ENCODE measurements around the gene SLC7A4.

Gene SLC7A4

GRCh38 chr22:21003782-21004181 is 28.6 kb downstream of the SLC7A4 start:
- Histone ChIP-seq H3K27ac (peak overlapping the region in 2 of 21 experiments; percentile 93 to 99), H3K4me3 (no peak overlapping the region)

- Histone ChIP-seq H3K27ac (peak within 1 kb of the TSS; percentile 93 to 100 (median 99)), H3K4me3 (peak within 1 kb of the TSS; percentile 52 to 82 (median 67))
Observed at GRCh38 chr22:21001601-21002325, 30.6 kb downstream of the SLC7A4 start, which contains the start of gene THAP7. THAP7 (minus strand) TSS chr22:21002118; CDS start chr22:21001911, 207 bp downstream.

- H3K27ac ChIP-seq, result peak overlapping the region; percentile 93 to 100 (median 99)
- H3K4me3 ChIP-seq, result peak overlapping the region; percentile 52 to 82 (median 67)
Observed at GRCh38 chr22:21000987-21001600, 31.3 kb downstream of the SLC7A4 start.

GRCh38 chr22:21000207-21000986 is 32.0 kb downstream of the SLC7A4 start:
- Histone ChIP-seq H3K4me3 (peak overlapping the region; percentile 52 to 82 (median 67)), H3K27ac (peak overlapping the region in 18 of 21 experiments; percentile 93 to 100 (median 99))

- Histone ChIP-seq H3K27ac (peak overlapping the region in 3 of 21 experiments; percentile 93 to 98 (median 94)), H3K4me3 (no peak overlapping the region)
Observed at GRCh38 chr22:20999350-21000206, 32.8 kb downstream of the SLC7A4 start.

GRCh38 chr22:20998411-20999336 is 33.7 kb downstream of the SLC7A4 start:
- Histone ChIP-seq H3K4me3 (no peak overlapping the region), H3K27ac (peak overlapping the region in 1 of 21 experiments; percentile 19)

GRCh38 chr22:20997536-20998257 is 34.7 kb downstream of the SLC7A4 start:
- Histone ChIP-seq H3K4me3 (no peak overlapping the region), H3K27ac (peak overlapping the region in 1 of 21 experiments; percentile 19)

- Histone ChIP-seq H3K4me3 (no peak overlapping the region), H3K27ac (no peak overlapping the region)
Observed at GRCh38 chr22:20996598-20997535, 35.5 kb downstream of the SLC7A4 start.

- H3K4me3 ChIP-seq, result no peak overlapping the region
- H3K27ac ChIP-seq, result no peak overlapping the region
Observed at GRCh38 chr22:20996031-20996410, 36.3 kb downstream of the SLC7A4 start.

GRCh38 chr22:20995329-20996030 is 36.9 kb downstream of the SLC7A4 start:
- Histone ChIP-seq H3K27ac (no peak overlapping the region), H3K4me3 (no peak overlapping the region)

GRCh38 chr22:20994902-20995241 is 37.5 kb downstream of the SLC7A4 start:
- Histone ChIP-seq H3K4me3 (no peak overlapping the region), H3K27ac (no peak overlapping the region)

- Histone ChIP-seq H3K4me3 (no peak overlapping the region), H3K27ac (no peak overlapping the region)
Observed at GRCh38 chr22:20994128-20994901, 38.0 kb downstream of the SLC7A4 start.

- no peak overlapping the region for H3K27ac ChIP-seq
Observed at GRCh38 chr22:20993304-20994127, 38.8 kb downstream of the SLC7A4 start.

GRCh38 chr22:20992456-20993303 is 39.7 kb downstream of the SLC7A4 start:
- Histone ChIP-seq H3K4me3 (no peak overlapping the region), H3K27ac (no peak overlapping the region)

More at GRCh38 chr22:20993304-20994127, 38.8 kb downstream of the SLC7A4 start:
- H3K4me3 ChIP-seq, result no peak overlapping the region

Measured in skin epidermis (tissue), 12 donors.